ENCODE results near the gene CACTIN.

CACTIN gene

DNA sequence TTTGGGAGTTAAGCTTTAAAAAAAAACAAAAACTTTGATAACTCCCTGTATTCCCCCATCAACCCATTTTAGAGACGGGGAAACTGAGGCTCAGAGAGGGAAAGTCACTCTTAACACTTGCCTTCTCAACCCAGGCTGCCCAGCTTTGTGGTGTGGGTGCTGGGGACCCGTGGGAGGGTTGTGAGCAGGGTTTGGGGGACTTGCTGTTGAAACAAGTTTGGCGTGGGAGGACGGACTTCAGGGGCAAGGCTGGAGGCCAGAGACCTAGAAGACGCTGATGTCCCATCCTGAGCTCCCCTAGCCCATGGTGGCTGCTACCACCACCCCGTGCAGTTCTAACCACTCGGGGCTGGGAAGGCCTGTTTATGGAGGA, 747 bp upstream of the CACTIN start:
- no peak for DNase-seq (ENCODE audit: low read depth)

DNA sequence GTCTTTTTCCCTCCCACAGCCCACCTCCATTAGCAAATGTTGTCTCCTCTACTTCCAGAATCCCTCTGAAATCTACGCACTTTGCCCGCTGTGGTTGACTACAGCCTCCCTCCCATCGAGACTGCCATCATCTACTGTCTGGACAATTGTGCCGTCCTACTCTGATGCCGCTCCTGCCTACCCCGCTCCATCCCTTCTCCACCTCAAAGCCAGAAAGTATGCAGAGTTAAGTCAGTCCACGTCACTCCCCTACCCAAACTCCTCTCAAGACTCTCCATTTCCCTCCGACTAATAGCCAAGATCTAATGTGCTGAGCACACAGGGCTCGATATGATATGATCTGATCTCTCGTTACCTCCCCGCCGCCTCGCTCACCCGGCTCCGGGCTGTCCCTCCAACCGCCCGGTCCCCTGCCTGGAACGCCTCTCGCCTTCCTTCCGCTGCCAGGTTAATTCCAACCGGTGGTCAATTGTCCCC, 556 bp downstream of the CACTIN start:
- DNase-seq (ENCODE audit: low read depth), result no peak

DNA sequence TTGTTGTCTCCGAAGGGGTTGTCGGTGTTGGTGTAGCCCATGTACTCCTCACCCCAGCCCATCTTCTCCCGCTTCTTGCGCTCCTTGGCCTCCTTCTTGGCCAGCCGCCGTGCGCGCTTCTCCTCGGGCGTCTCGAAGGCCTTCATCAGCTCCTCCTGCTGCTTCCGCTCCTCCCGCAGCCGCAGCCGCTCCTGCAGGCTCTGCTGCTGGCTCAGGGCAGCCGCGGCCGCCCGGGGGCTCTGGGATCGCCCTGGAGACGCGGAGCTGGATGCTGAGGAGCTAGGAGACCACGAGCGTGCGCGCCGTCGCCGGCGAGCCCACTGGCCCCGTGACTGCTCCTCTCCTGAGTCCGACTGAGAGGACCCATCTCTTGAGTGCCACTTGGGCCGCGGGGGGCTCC, 2.9 kb downstream of the CACTIN start:
- DNase-seq (ENCODE audit: low read depth), result no peak

DNA sequence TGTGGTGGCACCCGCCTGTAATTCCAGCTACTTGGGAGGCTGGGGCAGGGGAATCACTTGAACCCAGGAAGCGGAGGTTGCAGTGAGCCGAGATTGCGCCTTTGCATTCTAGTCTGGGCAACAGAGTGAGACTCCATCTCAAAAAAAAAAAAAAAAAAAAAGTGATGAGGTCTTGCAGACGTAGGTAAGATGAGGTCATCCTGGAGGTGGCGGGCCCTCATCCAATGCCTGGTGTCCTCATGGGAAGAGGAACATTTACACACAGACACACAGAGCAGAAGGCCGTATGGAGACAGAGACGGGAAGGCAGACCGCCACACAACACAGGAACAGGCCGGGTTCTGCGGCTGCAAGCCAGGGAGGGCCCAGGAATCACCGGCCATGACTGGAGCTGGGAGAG, 4.4 kb downstream of the CACTIN start:
- DNase-seq (ENCODE audit: low read depth), result no peak

DNA sequence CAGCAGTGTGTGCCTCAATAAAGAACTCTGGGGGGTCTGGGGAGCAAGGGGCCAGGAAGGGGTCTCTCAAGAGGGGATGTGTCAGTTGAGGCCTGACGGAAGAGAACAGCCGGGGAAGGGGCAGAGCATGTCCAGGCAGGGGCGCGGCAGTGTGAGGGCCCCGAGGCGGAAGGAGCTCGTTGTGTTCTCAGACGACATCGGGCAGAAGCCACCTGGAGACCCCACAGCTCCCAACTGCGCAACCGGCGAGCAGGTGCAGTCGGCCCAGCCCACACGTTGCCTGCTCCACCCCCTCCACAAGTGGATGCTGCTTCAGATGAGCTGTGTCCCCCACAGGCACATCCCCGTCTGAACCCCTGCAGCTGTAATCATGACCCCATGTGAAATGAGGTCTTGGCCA, 4.9 kb downstream of the CACTIN start:
- no peak for DNase-seq (ENCODE audit: low read depth)

DNA sequence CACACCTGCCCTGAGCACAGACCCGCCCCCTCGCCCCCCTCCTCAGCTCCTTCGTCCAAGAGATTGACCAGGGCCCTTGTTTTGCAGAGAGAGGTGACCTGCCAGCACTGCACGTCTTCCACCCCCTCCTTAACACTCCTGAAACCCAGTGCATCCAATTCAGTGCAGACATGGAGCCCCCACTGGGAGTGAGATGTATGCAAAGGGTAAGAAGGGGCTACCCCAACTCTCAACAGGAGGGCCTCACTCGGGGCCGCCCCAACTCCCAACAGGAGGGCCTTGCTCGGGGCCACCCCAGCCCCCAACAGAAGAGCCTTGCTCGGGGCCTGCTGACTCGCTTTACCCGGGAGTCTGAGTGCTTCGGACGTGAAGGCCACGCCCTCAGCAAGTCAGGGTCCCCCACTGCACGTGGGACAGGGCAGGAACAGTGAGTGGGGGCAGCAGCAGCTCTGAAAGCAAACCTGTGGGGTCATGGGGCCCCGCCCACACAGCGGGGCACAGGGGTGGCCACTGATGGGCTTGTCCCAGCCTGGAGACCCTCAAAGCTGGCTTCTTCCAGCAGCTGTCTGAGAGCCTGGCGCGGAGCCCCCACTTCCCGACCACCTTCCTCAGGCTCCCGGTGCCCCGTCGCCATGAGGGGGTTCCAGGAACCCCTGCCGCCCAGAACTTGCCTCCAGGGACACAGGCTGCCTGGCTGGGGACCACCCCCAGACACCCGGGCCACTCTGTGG, 5.6 kb downstream of the CACTIN start:
- DNase-seq (ENCODE audit: low read depth), result no peak

DNA sequence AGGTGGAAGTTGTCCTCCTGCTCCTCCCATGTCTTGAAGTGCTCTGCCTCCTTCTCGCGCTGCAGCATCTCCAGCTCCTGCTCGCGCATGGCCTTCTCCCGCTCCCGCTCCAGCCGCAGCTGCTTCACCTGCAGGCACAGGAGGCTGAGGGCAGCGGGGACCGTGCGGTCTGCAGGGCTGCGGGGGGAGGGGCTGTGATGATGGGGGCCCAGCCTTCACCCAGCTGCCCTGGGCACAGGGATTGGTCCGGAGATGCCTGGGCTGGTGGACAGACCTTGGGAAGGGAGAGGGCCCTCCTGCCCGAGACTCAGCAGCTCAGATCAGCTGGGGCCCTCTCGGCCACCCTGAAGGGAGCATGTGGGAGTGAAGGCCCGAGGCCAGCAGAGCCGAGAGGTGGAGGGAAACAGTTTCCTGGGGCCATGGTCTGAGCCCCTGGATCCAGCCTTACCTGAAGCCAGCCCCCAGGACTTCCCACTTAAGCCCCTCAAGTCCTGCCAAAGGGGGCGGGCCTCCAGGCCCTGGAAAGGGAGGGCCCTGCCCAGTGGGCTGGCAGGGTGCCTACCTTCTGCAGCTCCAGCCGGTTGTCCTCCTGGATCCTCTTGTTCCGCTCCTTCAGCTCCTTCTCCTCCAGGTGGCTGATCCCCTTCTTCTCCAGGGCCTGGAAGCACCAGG, 6.3 kb downstream of the CACTIN start:
- no peak for DNase-seq (ENCODE audit: low read depth)

DNA sequence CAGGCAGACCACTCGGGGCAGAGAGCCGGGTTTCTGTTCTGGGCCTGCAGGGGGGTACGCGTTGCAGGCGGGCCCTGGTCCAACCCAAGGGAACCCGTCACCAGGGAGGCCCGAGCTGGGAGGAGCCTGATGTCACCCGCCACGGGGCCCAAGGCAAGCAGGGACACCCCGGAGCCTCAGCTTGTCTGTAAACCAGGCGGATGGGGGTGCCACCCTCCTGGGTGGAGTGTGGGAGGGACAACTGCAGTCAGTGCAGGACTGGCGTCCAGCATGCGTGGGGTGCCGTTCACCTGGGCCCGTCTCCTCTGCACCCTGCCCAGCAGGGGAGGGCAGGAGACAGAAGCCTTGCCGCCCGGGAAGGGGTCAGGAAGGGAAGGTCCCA, 7.0 kb downstream of the CACTIN start:
- no peak for DNase-seq (ENCODE audit: low read depth)

DNA sequence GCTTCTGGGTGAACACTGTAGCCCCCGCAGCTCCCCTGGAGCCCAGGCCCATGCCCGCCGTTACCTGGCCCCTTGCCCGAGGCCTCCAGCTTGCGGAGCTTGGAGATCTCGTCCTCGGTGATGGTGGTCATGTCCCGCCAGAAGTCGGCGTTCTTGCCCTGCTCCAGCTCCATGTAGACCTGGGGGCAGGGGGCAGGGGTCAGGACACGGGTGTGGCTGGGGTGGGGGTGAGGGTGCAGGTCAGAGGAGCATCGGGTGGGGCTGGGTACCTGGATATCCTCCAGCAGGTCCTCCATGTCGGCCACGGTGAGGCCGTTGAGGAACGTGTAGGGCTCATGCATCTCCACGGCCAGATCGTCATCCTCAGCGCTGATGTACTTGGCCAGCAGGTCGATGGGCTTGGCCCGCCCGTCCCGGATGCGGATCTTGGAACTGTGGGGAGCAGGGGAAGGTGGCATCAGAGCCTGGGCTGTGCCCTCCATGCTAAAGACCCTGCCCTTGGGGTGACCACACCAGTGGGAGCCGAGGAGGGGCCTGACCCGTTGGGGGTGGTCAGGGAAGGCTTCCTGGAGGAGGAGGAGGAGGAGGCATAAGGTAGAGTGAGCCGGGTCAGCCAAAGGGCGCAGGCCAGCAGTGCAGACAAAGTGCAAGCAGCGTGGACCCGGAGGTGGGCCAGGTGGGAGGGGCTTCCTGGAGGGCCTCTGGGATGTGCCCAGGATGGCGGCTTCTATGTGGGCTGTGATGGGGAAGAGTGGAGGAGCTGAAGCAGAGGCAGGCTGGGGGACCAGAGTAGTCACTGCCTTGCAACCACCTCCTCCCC, 7.6 kb downstream of the CACTIN start:
- no peak for DNase-seq (ENCODE audit: low read depth)

DNA sequence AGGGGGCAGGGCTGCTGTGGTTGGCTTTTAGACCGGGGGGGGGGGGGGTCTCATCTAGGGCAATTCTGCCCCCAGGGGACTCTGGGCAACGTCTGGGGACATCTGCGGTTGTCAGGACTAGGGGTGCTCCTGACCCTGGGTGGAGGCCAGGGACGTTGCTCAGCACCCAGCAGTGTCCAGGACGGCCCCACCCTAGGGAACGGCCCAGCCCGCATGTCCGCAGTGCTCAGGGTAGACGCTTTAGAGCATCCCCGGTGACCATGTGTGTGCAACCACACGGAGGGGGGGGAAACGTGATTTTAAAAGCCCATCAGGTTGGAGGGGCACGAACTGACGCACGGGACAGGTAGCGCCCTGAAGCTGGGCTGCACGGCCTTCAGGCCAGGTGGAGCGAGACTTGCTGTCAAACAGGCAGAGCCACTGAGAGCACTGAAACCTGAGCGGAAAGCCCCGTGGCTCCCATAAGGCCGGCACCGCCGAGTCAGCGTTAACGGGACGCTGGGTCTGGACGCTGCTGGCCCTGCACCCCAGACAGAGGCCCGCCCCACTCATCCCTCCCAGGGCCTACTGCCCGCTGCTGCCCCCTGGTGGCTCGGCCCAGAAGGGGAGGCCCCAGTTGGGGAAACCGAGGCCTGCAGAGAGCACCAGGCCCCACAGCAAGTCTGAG, 8.3 kb downstream of the CACTIN start:
- peak; percentile 34 for DNase-seq (ENCODE audit: low read depth)

DNA sequence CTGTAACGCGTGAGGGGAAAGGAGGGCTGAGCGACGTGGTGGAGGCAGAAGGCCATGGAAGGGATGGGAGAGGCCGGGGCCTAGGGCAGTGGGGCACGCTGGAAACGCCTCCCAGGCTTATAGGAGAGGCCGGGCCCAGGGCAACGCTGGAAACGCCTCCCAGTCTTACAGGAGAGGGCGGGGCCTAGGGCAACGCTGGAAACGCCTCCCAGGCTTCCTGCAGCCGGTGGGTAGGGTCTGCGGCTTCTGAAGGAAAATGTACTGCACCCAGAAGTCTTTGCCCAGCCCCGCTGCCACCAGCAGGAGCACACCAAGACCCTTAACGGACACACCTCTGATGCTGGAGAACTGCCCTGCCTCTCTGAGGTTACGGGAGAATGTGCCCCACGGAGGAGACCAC, 9.1 kb downstream of the CACTIN start:
- DNase-seq (ENCODE audit: low read depth), result no peak

DNA sequence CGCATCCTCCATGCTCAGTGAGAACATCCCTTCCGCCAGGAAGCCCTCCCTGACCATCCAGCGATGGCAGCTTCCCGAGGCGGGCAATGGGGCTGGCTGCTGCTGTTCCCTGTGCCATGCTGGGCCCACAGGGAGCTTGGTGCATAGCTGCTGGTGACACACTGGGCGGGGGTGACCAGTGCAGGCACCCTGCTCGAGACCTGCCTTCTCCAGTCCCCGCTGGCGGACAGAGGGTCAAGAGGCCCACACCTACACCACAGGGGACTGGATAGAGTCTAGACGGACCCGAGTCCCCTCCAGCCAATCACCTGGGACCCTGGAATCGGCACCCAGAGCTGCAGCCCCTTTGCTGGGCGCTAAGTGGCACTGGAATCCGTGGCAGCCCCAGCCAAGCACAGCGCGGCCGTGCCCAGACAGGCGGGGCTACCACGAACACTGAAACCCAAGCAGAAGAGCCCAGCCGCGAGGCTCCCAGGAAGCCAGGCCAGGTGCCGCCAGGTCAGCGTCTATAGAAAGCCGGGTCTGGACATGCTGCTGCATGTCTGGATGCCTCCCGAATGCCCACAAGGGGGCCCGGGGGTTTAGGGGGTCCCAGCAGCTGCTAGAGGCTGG, 11.0 kb downstream of the CACTIN start:
- no peak for DNase-seq (ENCODE audit: low read depth)

DNA sequence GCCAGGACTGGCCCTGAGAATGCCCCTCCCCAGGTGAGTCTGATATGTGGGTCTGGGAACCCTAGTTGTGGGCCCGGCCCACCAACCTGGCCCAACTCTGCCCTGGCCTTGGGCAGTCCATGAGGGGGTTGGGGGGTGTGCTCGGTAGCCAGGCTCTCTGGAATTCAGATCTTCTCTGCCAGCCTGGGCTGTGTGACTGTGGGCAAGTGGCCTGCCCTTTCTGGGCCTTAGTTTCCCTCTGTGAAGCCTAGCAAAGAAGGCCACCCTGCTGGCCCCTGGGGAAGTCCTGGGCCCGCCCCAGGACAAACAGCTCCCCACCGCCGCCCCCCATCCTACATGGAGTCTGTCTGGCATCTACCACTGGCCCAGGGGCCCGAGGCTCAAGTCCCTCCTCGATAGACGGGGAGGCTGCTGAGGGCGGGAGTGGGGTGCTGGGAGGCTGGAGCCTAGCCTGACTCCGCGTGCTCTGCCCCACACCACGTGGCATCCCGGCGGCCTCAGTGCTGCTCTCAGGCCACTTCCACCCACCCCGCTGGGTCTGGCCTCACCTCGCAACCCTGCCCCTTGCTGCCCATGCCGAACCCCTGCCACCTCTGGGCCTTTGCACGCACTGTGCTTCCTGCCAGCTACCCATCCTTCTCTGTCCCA, 11.6 kb downstream of the CACTIN start:
- DNase-seq (ENCODE audit: low read depth), result no peak

DNA sequence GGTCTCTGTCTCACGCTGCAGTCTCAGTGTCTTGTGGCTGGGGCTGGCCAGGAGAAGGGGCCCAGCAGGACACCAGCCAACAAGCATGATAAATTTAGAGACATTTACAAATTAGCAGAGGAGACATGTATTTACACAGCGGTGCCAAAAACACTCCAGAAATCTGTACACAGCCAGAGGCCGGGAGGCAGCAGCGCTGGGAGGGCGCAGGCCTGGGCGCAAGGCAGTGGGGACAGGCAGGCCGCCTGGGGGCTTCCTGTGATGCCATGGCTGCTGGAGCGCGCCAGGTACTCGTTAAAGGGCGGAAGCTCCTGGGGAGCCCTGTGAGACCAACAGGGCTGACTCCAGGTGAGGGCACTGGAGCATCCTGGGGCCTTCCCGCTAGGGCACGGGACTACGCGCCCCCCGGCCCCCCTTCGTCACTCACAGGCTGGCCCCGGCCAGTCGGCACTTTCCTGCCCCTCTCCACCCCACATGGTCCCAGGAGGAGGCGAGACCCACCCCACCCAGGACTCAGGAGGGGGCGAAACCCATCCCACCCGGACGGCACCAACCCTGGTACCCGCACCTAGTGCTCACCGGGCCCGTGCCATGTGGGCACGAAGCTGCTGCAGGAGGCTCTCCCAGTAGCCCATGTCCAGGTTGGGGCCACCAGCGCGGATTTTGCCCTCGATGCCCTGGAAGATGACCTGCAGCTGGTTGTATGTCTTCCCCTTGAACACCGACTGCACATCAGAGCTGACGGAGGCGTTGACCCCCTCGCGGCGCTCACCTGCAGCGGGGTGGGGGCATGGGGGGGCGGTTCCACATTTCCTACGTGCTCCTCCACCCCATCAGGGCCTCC, 12.6 kb downstream of the CACTIN start:
- DNase-seq (ENCODE audit: low read depth), result no peak

DNA sequence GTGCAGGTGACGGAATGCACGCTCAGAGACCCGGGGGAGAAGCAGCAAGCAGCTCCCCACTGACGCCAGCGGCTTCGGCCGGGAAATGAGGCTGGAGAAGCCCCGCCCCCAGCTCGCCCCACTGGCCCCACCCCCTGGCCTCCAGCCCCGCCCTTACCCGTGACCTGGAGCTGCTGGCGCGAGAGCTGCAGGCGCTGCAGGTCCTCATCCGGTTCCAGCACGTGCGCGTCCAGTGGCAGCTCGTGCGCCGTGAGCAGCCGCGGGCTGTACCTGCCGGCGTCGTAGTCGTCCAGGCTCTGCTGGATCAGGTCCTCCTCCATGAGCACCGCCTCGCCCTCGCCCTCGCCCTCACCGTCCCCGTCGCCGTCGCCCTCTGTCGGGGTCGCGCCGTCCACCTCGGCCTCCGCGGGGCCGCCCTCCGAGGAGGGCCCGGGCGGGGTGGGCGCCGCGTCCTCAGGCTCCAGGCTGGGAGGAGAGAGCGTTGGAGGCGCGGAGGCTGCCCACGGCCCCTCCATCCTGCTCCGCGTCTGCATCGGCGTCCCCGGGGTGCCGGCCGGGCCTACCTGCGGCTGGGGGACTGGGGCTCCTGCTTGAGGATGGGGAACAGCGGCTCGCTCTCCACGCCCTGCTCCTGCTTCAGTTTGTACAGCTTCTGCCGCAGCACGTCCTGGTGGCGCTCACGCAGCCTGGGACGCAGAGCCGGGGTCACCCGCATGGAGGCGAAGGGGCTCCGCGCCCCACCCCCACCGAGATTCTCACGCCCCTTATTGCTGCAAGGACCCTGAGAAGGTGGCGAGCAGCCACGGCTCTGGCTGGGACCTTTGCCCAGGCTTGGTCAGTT, 13.5 kb downstream of the CACTIN start:
- no peak for DNase-seq (ENCODE audit: low read depth)

DNA sequence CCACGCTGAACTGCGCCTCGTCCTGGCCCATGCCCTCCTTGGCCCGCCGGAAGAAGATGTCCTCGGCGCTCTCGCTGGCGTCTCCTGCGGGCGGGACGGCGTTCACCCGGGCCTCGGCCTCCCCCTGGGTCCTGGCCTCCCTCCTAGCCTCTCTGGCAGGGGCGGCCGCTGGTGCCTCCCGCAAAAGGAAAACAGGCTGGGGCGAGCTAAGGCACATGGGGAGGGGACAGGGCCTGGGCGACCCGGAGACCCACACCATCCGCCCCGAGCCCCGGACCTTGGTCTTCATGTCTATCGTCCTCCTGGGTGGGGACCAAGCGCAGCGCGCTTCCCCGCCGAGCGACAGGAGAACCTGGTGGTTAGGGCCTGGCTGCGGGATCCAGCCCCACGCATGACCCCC, 14.3 kb downstream of the CACTIN start:
- no peak for DNase-seq (ENCODE audit: low read depth)

DNA sequence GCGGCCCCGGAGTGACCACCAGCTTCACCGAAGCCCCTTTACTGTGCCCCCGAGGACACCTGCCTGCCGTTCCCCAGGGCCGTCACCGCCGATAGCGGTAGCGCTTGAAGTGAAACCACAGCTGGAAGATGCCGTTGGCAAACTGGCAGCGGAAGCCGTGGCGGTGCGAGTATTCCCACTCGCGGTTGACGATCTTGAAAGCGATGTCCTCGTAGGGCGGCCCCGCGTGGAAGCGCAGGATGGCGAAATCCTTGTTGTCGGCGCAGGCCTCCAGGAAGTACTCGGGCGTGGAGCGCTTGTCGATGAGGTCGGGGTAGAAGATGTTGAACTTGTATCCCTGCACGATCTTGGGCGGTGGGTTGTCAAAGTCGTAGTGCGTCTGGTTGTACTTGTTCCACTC, 14.7 kb downstream of the CACTIN start:
- DNase-seq (ENCODE audit: low read depth), result no peak

DNA sequence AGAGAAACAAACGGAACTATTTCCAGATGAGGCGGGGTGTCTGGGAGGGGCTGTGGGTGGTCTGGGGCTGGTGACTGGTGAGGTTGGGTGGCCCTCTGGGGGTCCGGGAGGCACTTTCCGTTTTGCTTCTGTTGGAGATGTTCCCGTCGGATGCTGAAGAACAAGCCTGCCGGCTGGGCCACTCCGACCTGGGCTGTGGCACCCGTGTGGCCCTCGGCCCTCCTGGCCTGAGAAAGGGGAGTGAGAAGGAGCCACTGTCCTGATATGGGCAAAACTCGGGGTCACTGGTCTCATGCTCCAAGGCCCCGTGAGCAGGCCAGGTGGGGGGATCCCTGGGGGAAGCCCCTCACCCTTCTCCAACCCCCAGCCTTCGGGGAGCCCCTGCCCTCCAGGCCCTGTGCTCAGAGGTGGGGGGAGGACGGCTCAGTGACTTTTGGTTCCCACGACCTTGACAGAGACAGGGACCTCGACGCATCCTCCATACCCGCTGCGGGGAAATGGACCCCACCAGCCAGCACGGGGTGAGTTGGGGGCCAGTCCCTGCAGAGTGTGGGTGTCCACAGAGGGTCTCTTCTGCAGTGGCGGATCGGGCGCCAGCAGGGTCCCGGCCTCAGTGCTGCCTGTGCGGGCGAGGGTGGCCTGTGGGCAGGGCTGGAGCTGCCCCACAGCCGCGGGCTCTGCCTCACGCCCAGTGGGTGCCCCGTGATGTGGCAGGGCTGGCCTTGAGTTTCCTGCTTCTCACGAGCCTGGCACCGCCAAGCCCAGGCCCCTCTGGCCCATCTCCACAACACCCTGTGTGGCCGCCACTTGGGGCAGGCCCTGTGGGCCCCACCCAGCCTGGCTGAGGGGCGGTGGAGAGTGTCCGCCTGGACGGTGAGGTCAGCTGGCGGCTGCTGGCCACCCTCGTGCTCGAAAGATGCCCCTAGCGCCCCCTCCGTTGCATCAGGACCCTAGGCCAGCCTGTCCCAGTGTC, 15.6 kb downstream of the CACTIN start:
- no peak for DNase-seq (ENCODE audit: low read depth)

All from T follicular helper cell (primary cell).